MCF 10A (cell line): ENCODE data around the gene UBE2E3. TPM values are rescaled to one million over a fixed set of nuclear protein-coding genes. Genes with fewer than 3 reads are reported as not detected.

Experiments used
- BruUV-seq: library from RNA; stranded (reverse); fragments of 400-500 nt; replicated peaks from 2 replicates; lab custom pipeline; 2021; lab: Mats Ljungman, UMichigan
- CTCF ChIA-PET: fragments of 300-600 bp; sonication (Branson Sonifier 250); formaldehyde crosslinking; extraction: SDS; loops from one replicate; lab custom pipeline; 2021; ENCODE audit warnings: antibody characterized with exemption, inconsistent platforms; lab: Yijun Ruan, JAX
- POLR2A ChIA-PET: fragments of 300-600, 350-650 bp; sonication (Branson Sonifier 250); formaldehyde crosslinking; extraction: SDS; loops from one replicate; lab custom pipeline; 2020; ENCODE audit warnings: antibody characterized with exemption, inconsistent platforms; lab: Yijun Ruan, JAX
- DNase-seq: peaks from one replicate; pipeline ENCODE4 v3.0.0-alpha.2; 2018; ENCODE audit not compliant: unreplicated experiment
- H3K27ac Mint-ChIP-seq: one replicate; pipeline ENCODE4 v1.8.0; 2022; ENCODE audit warnings: mild to moderate bottlenecking, low read depth, mixed read lengths; ENCODE audit not compliant: unreplicated experiment
- H3K27me3 Mint-ChIP-seq: one replicate; pipeline ENCODE4 v1.8.0; 2022; ENCODE audit warnings: mixed read lengths; ENCODE audit not compliant: insufficient read depth, unreplicated experiment
- H3K36me3 Mint-ChIP-seq: one replicate; pipeline ENCODE4 v1.8.0; 2022; ENCODE audit warnings: mild to moderate bottlenecking, moderate library complexity, mixed read lengths; ENCODE audit not compliant: insufficient read depth, unreplicated experiment
- H3K4me1 Mint-ChIP-seq: one replicate; pipeline ENCODE4 v1.8.0; 2022; ENCODE audit warnings: mixed read lengths; ENCODE audit not compliant: insufficient read depth, unreplicated experiment
- H3K4me3 Mint-ChIP-seq: one replicate; pipeline ENCODE4 v1.8.0; 2022; ENCODE audit warnings: mild to moderate bottlenecking, moderate library complexity, mixed read lengths; ENCODE audit not compliant: unreplicated experiment
- H3K9me3 Mint-ChIP-seq: one replicate; pipeline ENCODE4 v1.8.0; 2022; ENCODE audit warnings: mixed read lengths; ENCODE audit not compliant: unreplicated experiment
- CTCF ChIP-seq: fragments of 200-600 bp; IDR thresholded peaks from one replicate; pipeline ENCODE4 v1.8.0; 2022; ENCODE audit warnings: antibody characterized with exemption, mild to moderate bottlenecking; ENCODE audit not compliant: unreplicated experiment
- intact Hi-C: fragments of 100-400 bp; cut with micrococcal nuclease; formaldehyde crosslinking; loops from 2 replicates; pipeline ENCODE4 v1.14.1; 2022
- total RNA-seq: library from RNA; stranded (reverse); gene quantifications from 2 replicates; pipeline ENCODE4 v1.2.3, GENCODE V29; 2022

UBE2E3 gene
- total RNA-seq, 1 experiment from 2014 or later = 69.3 TPM

DNA sequence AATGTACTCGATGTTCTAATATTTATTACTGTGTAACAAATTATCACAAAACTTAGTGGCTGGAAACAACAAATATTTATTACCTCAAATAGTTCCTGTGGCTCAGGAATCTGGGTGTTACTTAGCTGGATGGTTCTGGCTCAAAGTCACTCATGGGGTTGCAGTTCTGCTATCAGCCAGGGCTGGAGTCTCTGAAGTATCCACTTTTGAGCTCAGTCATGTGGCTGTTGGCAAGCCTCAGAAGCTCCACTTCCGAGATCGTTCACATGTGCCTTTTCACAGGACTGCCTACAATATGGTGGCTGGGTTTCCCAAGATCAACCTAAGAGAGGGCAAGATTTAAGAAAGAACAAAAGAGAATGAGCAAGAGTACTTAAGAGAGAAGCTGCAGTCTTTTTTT is 19.4 kb upstream of the UBE2E3 start:
- H3K9me3 Mint-ChIP-seq = no peaks in the 10 kb centered on the region
- BruUV-seq = no TSS peak
- H3K36me3 Mint-ChIP-seq = no peaks in the 10 kb centered on the region
- no peak for DNase-seq
- ChIA-PET CTCF (interaction anchor here (0.5 kb wide), 1 partner anchor 744 kb away, joined by 3 read pairs; no protein-coding TSS in a partner anchor), POLR2A (no interaction called here)
- no peaks in the 10 kb centered on the region for H3K27me3 Mint-ChIP-seq
- H3K4me1 Mint-ChIP-seq = peaks cover 13% of the 10 kb centered on the region
- TF ChIP-seq CTCF = no peak
- H3K4me3 Mint-ChIP-seq = no peak overlapping the region
- no peak overlapping the region for H3K27ac Mint-ChIP-seq
- intact Hi-C loops = no loop called here

DNA sequence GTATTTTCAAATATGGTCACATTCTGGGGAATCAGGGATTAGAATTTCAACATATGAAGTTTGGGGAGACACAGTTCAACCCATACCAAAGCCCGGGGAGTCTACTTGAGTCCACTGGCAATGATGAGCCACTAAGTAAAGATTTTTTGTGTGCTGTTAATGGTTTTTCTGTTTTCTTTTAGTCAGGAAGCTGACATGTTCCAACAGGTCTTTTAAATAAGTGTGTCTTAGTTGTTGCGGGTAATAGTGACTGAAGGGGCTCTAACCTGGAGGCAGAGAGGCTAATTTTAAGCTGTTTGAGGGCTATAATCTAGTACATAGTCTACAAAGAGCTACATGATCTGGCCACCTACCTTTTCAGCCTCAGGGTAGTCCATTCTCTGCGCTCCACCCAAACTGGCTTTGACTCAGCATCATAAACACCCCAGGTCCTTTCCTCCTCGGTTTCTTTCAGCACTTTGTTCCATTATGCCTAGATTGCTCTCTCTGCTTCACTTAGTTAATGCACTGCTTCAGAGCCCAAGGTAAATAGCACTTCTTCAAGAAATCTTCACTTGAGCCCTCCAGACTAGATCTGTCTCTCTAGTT is 17.6 kb upstream of the UBE2E3 start:
- peak; percentile 22 for DNase-seq
- Mint-ChIP-seq H3K27me3 (no peaks in the 10 kb centered on the region), H3K27ac (peak overlapping the region; percentile 73), H3K36me3 (no peaks in the 10 kb centered on the region), H3K4me3 (no peak overlapping the region), H3K9me3 (no peaks in the 10 kb centered on the region), H3K4me1 (peaks cover 13% of the 10 kb centered on the region)
- CTCF ChIA-PET = interaction anchor here (0.6 to 1.0 kb wide), 2 partner anchors 839 to 996 kb away, joined by 3 to 5 read pairs; no protein-coding TSS in a partner anchor
- intact Hi-C loops = no loop called here
- TF ChIP-seq CTCF = no peak
- POLR2A ChIA-PET = interaction anchor here (0.6 to 0.7 kb wide), 3 partner anchors 17 to 1024 kb away, joined by 3 to 4 read pairs (median 4); no protein-coding TSS in a partner anchor
- no TSS peak for BruUV-seq

DNA sequence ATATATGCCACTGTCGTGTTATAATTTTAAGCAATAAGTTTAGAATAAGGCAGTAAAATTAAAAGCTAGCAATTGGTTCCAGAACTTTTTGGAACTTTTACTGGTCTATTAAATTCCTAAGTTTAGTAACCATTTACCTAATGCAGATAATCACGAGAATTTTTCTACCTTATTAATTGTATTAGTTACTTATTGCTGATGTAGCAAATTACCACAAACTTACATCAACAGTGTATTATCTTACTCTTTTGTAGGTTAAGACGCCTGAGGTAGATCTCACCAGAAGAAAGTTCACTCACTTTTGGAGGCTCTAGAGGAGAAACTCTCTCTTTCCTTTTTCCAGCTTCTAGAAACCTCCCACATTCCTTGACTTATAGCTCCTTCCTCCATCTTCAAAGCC is 14.0 kb upstream of the UBE2E3 start:
- no peak for TF ChIP-seq CTCF
- intact Hi-C loops = no loop called here
- no peaks in the 10 kb centered on the region for H3K9me3 Mint-ChIP-seq
- H3K4me3 Mint-ChIP-seq = no peak overlapping the region
- ChIA-PET CTCF (no interaction called here), POLR2A (interaction anchor here (0.7 to 1.1 kb wide), 2 partner anchors 10 to 14 kb away, joined by 3 to 4 read pairs; partner anchors contain the start of gene UBE2E3)
- no TSS peak for BruUV-seq
- H3K36me3 Mint-ChIP-seq = no peaks in the 10 kb centered on the region
- DNase-seq = no peak
- no peaks in the 10 kb centered on the region for H3K27me3 Mint-ChIP-seq
- H3K27ac Mint-ChIP-seq = no peak overlapping the region
- H3K4me1 Mint-ChIP-seq = peaks cover 13% of the 10 kb centered on the region

GRCh38 chr2:180969124-180969523 is 11.3 kb upstream of the UBE2E3 start:
- POLR2A ChIA-PET = interaction anchor here (2.0 kb wide), 1 partner anchor 11 kb away, joined by 8 read pairs; the partner anchor contains the start of gene UBE2E3
- no peak for TF ChIP-seq CTCF
- H3K27me3 Mint-ChIP-seq = no peaks in the 10 kb centered on the region
- no peaks in the 10 kb centered on the region for H3K4me1 Mint-ChIP-seq
- CTCF ChIA-PET = interaction anchor here (1.8 kb wide), 1 partner anchor 11 kb away, joined by 4 read pairs; the partner anchor contains the start of gene UBE2E3
- DNase-seq = no peak
- no peak overlapping the region for H3K27ac Mint-ChIP-seq
- no peak overlapping the region for H3K4me3 Mint-ChIP-seq
- no peaks in the 10 kb centered on the region for H3K9me3 Mint-ChIP-seq
- H3K36me3 Mint-ChIP-seq = no peaks in the 10 kb centered on the region
- intact Hi-C loops = no loop called here
- no TSS peak for BruUV-seq
